IMR-90 (cell line): ENCODE results near the gene EHMT1. TPM values are rescaled to one million over a fixed set of nuclear protein-coding genes. Genes with fewer than 3 reads are reported as not detected.

ENCODE experiments used
- ATAC-seq: fragments of 200-7000 bp; cut with Tn5 transposase; 2 replicates; pipeline ENCODE4 v1.9.1; 2020; ENCODE audit warnings: low read depth, mild to moderate bottlenecking, moderate library complexity
- BruUV-seq: library from RNA; stranded (reverse); fragments of 400-500 nt; replicated peaks from 2 replicates; lab custom pipeline; 2021; lab: Mats Ljungman, UMichigan
- CTCF ChIA-PET: fragments of 300-600 bp; formaldehyde crosslinking; extraction: SDS; loops from one replicate; lab custom pipeline; 2021; ENCODE audit warnings: antibody characterized with exemption; lab: Yijun Ruan, JAX
- POLR2A ChIA-PET: fragments of 300-600 bp; sonication (Branson Sonifier 250); formaldehyde crosslinking; loops from one replicate; lab custom pipeline; 2022; ENCODE audit warnings: antibody characterized with exemption; ENCODE audit not compliant: unreplicated experiment; lab: Charles Lee
- DNase-seq: peaks from one replicate; pipeline ENCODE4 v3.0.0; 2013
- H2AFZ ChIP-seq: replicated peaks from 2 replicates; pipeline ENCODE3; 2013; ENCODE audit warnings: low read length, mild to moderate bottlenecking; ENCODE audit not compliant: poor library complexity
- H2AK5ac ChIP-seq: 2 replicates; pipeline ENCODE4 v1.6.1; 2013; ENCODE audit warnings: low read depth, low read length, inconsistent platforms
- H2AK9ac ChIP-seq: replicated peaks from 2 replicates; pipeline ENCODE3; 2013; ENCODE audit warnings: mild to moderate bottlenecking, low read depth, low read length, moderate library complexity; ENCODE audit not compliant: poor library complexity
- H2BK120ac ChIP-seq: 2 replicates; pipeline ENCODE4 v1.6.1; 2013; ENCODE audit warnings: low read depth, low read length, inconsistent platforms
- H2BK15ac ChIP-seq: 3 replicates; pipeline ENCODE4 v1.6.1; 2013; ENCODE audit warnings: low read depth, low read length, inconsistent platforms
- H2BK20ac ChIP-seq: 2 replicates; pipeline ENCODE4 v1.6.1; 2013; ENCODE audit warnings: low read depth, mild to moderate bottlenecking, inconsistent platforms, low read length, moderate library complexity
- H2BK5ac ChIP-seq: 2 replicates; pipeline ENCODE4 v1.6.1; 2013; ENCODE audit warnings: mild to moderate bottlenecking, low read depth, low read length, inconsistent platforms; ENCODE audit not compliant: poor library complexity, severe bottlenecking
- H3K14ac ChIP-seq: replicated peaks from 2 replicates; pipeline ENCODE4 v1.6.1; 2013; ENCODE audit warnings: low read depth, low read length, inconsistent platforms
- H3K18ac ChIP-seq: 2 replicates; pipeline ENCODE4 v1.6.1; 2013; ENCODE audit warnings: low read depth, low read length, control low read depth
- H3K23ac ChIP-seq: 2 replicates; pipeline ENCODE4 v1.6.1; 2013; ENCODE audit warnings: low read depth, low read length, inconsistent platforms
- H3K27ac ChIP-seq: 2 replicates; pipeline ENCODE4 v1.5.1; 2013; ENCODE audit warnings: mild to moderate bottlenecking, control low read depth, low read length; ENCODE audit not compliant: insufficient read depth
- H3K27me3 ChIP-seq: 2 replicates; pipeline ENCODE4 v1.6.1; 2013; ENCODE audit warnings: low read length; ENCODE audit not compliant: control insufficient read depth, insufficient read depth
- H3K36me3 ChIP-seq: 2 replicates; pipeline ENCODE4 v1.6.1; 2013; ENCODE audit warnings: low read length, mixed read lengths; ENCODE audit not compliant: control insufficient read depth, insufficient read depth
- H3K4ac ChIP-seq: 2 replicates; pipeline ENCODE4 v1.6.1; 2013; ENCODE audit warnings: low read depth, low read length, inconsistent platforms
- H3K4me1 ChIP-seq: 2 replicates; pipeline ENCODE4 v1.6.1; 2013; ENCODE audit warnings: low read length, mixed read lengths; ENCODE audit not compliant: control insufficient read depth, insufficient read depth
- H3K4me2 ChIP-seq: 2 replicates; pipeline ENCODE4 v1.6.1; 2013; ENCODE audit warnings: low read depth, mild to moderate bottlenecking, control low read depth, low read length, moderate library complexity
- H3K4me3 ChIP-seq: 2 replicates; pipeline ENCODE4 v1.5.1; 2013; ENCODE audit warnings: low read depth, mild to moderate bottlenecking, control low read depth, low read length, moderate library complexity; ENCODE audit not compliant: insufficient read depth
- H3K56ac ChIP-seq: 2 replicates; pipeline ENCODE4 v1.6.1; 2013; ENCODE audit warnings: low read length, inconsistent platforms; ENCODE audit not compliant: insufficient read depth; ENCODE audit errors: extremely low read depth
- H3K79me1 ChIP-seq, 2 experiments: 2 replicates each; pipeline ENCODE4 v1.6.1; 2013; ENCODE audit warnings: low read length in 2 of 2, inconsistent platforms in 1 of 2, low read depth in 1 of 2
- H3K9ac ChIP-seq: 2 replicates; pipeline ENCODE4 v1.6.1; 2013; ENCODE audit warnings: low read depth, low read length, control low read depth
- H3K9me1 ChIP-seq: 2 replicates; pipeline ENCODE4 v1.6.1; 2013; ENCODE audit warnings: low read length, inconsistent platforms; ENCODE audit not compliant: insufficient read depth
- H3K9me3 ChIP-seq: 2 replicates; pipeline ENCODE4 v1.6.1; 2013; ENCODE audit warnings: low read length; ENCODE audit not compliant: control insufficient read depth, insufficient read depth
- H4K20me1 ChIP-seq: 2 replicates; pipeline ENCODE4 v1.6.1; 2013; ENCODE audit warnings: low read length, inconsistent platforms; ENCODE audit not compliant: insufficient read depth
- H4K5ac ChIP-seq: 2 replicates; pipeline ENCODE4 v1.6.1; 2013; ENCODE audit warnings: mild to moderate bottlenecking, low read depth, low read length, control low read depth
- H4K8ac ChIP-seq, 2 experiments: 2 replicates each; pipeline ENCODE4 v1.6.1; 2013; ENCODE audit warnings: low read depth in 2 of 2, low read length in 2 of 2, control low read depth in 1 of 2, inconsistent platforms in 1 of 2
- H4K91ac ChIP-seq: 2 replicates; pipeline ENCODE4 v1.6.1; 2013; ENCODE audit warnings: low read depth, low read length, inconsistent platforms; ENCODE audit not compliant: insufficient read depth
- BHLHE40 ChIP-seq: fragments of 150-350 bp; IDR thresholded peaks from 2 replicates; pipeline ENCODE4 v1.6.1; 2016; ENCODE audit warnings: mild to moderate bottlenecking, low read depth, low read length
- CEBPB ChIP-seq: IDR thresholded peaks from 2 replicates; pipeline ENCODE4 v1.6.1; 2012; ENCODE audit warnings: low read depth, low read length, improper control_type of control experiment
- FOS ChIP-seq: fragments of 150-350 bp; IDR thresholded peaks from 2 replicates; pipeline ENCODE4 v1.6.1; 2016; ENCODE audit warnings: low read depth, low read length
- MAFK ChIP-seq: IDR thresholded peaks from 2 replicates; pipeline ENCODE4 v1.6.1; 2012; ENCODE audit warnings: low read depth, low read length, improper control_type of control experiment
- RCOR1 ChIP-seq: IDR thresholded peaks from 2 replicates; pipeline ENCODE4 v1.6.1; 2012; ENCODE audit warnings: mild to moderate bottlenecking, low read length, improper control_type of control experiment; ENCODE audit not compliant: insufficient replicate concordance
- RFX5 ChIP-seq: IDR thresholded peaks from 2 replicates; pipeline ENCODE4 v1.8.0; 2012; ENCODE audit warnings: low read depth, mild to moderate bottlenecking, low read length, moderate library complexity
- WGBS, 2 experiments: methylation state at CpG; one replicate each; pipeline versions ENCODE4 v1.1.5 to v1.1.7; 2013; ENCODE audit warnings: missing lambda C conversion rate in 2 of 2; ENCODE audit not compliant: insufficient read length in 1 of 2; ENCODE audit errors: extremely low coverage in 2 of 2; 5-methylcytosine and 5-hydroxymethylcytosine counted together
- dilution Hi-C: fragments of 300-500 bp; cut with HindIII; formaldehyde crosslinking; loops from one replicate; pipeline ENCODE4 v1.14.3; 2018; ENCODE audit warnings: low sequenced_read_pairs; ENCODE audit not compliant: unreplicated experiment
- in situ Hi-C: fragments of 300-500 bp; cut with MboI; formaldehyde crosslinking; loops from 3 replicates; pipeline ENCODE4 v1.14.3; 2019; ENCODE audit warnings: low sequenced_read_pairs, inconsistent platforms, mixed read lengths
- intact Hi-C: fragments of 100-400 bp; cut with micrococcal nuclease; formaldehyde crosslinking; loops from 2 replicates; pipeline ENCODE4 v1.10.0; 2022
- polyA plus RNA-seq, 3 experiments: library from polyadenylated mRNA; depleted of rRNA; stranded (reverse); fragments of >200 nt; gene quantifications; 2 replicates each; pipeline ENCODE4 v1.2.3, GENCODE V29; 2012; ENCODE audit warnings: low replicate concordance in 1 of 3
- total RNA-seq: library from RNA; depleted of rRNA; stranded (reverse); fragments of >200 nt; gene quantifications from 2 replicates; pipeline ENCODE4 v1.2.3, GENCODE V29; 2012

The EHMT1 gene
- total and polyA plus RNA-seq, 2 of the 4 experiments (the other 2 are of a cell fraction), result 32.8 to 35.1 TPM

DNA sequence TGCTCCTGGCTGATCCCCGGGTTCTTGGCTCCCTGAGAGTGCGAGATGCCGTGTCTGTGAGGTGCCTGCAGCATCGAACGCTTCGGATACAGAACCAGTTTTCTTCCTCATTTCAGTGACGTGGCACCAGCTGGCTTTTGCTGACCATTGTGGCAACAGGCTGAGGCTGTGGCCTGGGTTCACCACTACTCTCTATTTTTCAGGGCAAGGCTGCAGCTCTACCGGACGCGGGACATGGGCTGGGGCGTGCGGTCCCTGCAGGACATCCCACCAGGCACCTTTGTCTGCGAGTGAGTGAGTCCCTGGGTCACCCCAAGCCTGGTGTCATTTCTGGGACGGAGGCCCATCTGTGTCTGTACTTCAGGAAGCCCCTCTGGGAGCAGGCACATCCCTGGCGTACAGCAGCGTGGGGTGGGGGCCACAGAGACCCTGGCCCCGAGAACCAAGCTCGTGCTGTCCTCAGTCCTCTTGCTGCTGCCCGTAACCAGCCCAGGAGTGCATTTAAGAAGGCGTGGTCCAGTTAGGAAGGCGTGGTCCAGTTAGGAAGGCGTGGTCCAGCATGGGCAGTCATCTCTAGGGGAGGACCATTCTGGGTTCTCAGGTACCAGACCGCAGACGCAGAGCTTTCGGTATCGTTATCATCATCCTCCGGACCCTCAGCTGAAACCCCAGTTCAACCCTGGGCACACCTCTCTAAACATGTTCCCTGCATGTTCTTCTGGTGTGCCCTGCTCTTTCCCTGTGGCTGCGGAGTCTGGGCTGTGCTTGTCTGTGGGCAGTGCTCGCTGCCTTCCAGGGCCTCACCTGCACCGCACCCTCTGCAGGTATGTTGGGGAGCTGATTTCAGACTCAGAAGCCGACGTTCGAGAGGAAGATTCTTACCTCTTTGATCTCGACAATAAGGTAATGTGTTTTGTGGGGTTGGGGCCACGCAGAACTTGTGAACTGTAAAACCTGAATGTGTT is 198.7 kb downstream of the EHMT1 start (continued):
- TF ChIP-seq FOS, result no peak
- TF ChIP-seq RCOR1, result no peak

DNA sequence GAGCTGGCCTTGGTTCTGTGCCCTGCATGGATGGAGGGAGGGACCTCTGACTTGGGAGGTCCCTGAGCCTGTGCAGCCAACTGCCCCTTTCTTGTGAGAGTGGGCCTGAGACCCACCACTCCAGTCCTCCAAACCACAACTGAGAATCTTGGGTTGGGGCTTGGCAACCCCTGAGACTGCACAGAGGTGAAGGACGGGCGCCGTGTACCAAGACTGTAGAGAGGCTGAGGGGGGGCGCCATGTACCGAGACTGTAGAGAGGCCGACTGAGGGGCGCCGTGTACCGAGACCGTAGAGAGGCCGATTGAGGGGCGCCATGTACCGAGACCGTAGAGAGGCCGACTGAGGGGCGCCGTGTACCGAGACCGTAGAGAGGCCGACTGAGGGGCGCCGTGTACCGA is 199.5 kb downstream of the EHMT1 start:
- Histone ChIP-seq H4K5ac (no peak overlapping the region), H2AFZ (no peak overlapping the region), H2BK5ac (no peak overlapping the region), H4K91ac (no peak overlapping the region), H3K9me3 (peaks cover 17% of the 10 kb centered on the region; the same call in 1 of the 2 replicates), H2AK5ac (no peak overlapping the region), H3K4me2 (no peak overlapping the region), H2BK120ac (no peak overlapping the region), H3K14ac (no peak overlapping the region), H3K36me3 (peaks cover 62% of the 10 kb centered on the region), H3K9ac (no peak overlapping the region), H3K27me3 (no peaks in the 10 kb centered on the region), H3K56ac (no peak overlapping the region), H3K9me1 (no peaks in the 10 kb centered on the region; the same call in 1 of the 2 replicates), H2BK15ac (no peak overlapping the region), H3K4me1 (no peaks in the 10 kb centered on the region), H3K4ac (no peak overlapping the region), H3K18ac (no peak overlapping the region), H4K20me1 (no peaks in the 10 kb centered on the region), H4K8ac (no peak overlapping the region), H2AK9ac (no peak overlapping the region), H2BK20ac (no peak overlapping the region), H3K23ac (no peak overlapping the region), H3K79me1 (peaks cover 10 to 11% of the 10 kb centered on the region in 2 experiments; a peak in 3 of 4 replicates), H3K27ac (no peak overlapping the region), H3K4me3 (no peak overlapping the region)
- no TSS peak for BruUV-seq
- in situ Hi-C loops (no loop called here), intact Hi-C loops (no loop called here), dilution Hi-C loops (no loop called here)
- CTCF ChIA-PET, result no interaction called here
- no peak for DNase-seq
- WGBS, 2 experiments, result no CpG with 5 or more reads among the region's 23 CpGs
- TF ChIP-seq MAFK, result no peak
- no peak for TF ChIP-seq RFX5
- TF ChIP-seq BHLHE40, result no peak
- TF ChIP-seq CEBPB, result no peak
- POLR2A ChIA-PET, result no interaction called here
- ATAC-seq, result no peak
